Measurements from ENCODE around the gene CDK5RAP3. TPM values are rescaled to one million over a fixed set of nuclear protein-coding genes. Genes with fewer than 3 reads are reported as not detected.

The CDK5RAP3 gene
- total RNA-seq, 1 donor from 2014 or later: 52.3 TPM

- DNase-seq (ENCODE audit: low spot score in 2 of 2): no peak
- intact Hi-C loops (cut with DNase I): loop anchor here (2.0 to 5.0 kb wide), 3 partner anchors 51 to 180 kb away; partner anchors contain the start of genes CDK5RAP3 and SCRN2
- Histone ChIP-seq H3K9me3 (no peaks in the 10 kb centered on the region), H3K4me3 (no peak overlapping the region), H3K36me3 (no peaks in the 10 kb centered on the region), H3K27me3 (no peaks in the 10 kb centered on the region), H3K27ac (no peak overlapping the region), H3K4me1 (peaks cover 17 to 31% of the 10 kb centered on the region in 2 donors)
- no peak for TF ChIP-seq CTCF (IDR thresholded peaks at IDR 0.05)
These were observed 51.0 kb downstream of the CDK5RAP3 start for GRCh38 chr17:48021934-48022333.

- TF ChIP-seq CTCF (IDR thresholded peaks at IDR 0.05): no peak
- no peaks in the 10 kb centered on the region for H3K36me3 ChIP-seq
- no peaks in the 10 kb centered on the region for H3K27me3 ChIP-seq
- H3K9me3 ChIP-seq: no peaks in the 10 kb centered on the region
- H3K27ac ChIP-seq: peak overlapping the region in 1 of 2 donors; percentile 86
- intact Hi-C loops (cut with DNase I): loop anchor here (2.0 to 5.0 kb wide), 3 partner anchors 52 to 181 kb away; partner anchors contain the start of genes CDK5RAP3 and SCRN2
- peak overlapping the region in 1 of 2 donors; percentile 63 for H3K4me3 ChIP-seq
- H3K4me1 ChIP-seq: peaks cover 17 to 31% of the 10 kb centered on the region in 2 donors
- no peak for DNase-seq (ENCODE audit: low spot score in 2 of 2)
These were observed 52.0 kb downstream of the CDK5RAP3 start for GRCh38 chr17:48022901-48023300.

GRCh38 chr17:48023400-48024148 lies 52.7 kb downstream of the CDK5RAP3 start:
- DNase-seq (ENCODE audit: low spot score in 2 of 2): peak; percentile 56 to 94
- Histone ChIP-seq H3K4me3 (peak overlapping the region; percentile 61 to 63), H3K4me1 (peaks cover 17 to 31% of the 10 kb centered on the region in 2 donors), H3K9me3 (no peaks in the 10 kb centered on the region), H3K36me3 (no peaks in the 10 kb centered on the region), H3K27ac (peak overlapping the region; percentile 77 to 86), H3K27me3 (no peaks in the 10 kb centered on the region)
- intact Hi-C loops (cut with DNase I): loop anchor here (2.0 to 5.0 kb wide), 3 partner anchors 53 to 181 kb away; partner anchors contain the start of genes CDK5RAP3 and SCRN2
- TF ChIP-seq CTCF (IDR thresholded peaks at IDR 0.05): peak; percentile 29 to 54 (median 44)

- DNase-seq (ENCODE audit: low spot score in 2 of 2): peak; percentile 23 to 79
- Histone ChIP-seq H3K4me1 (peaks cover 17 to 31% of the 10 kb centered on the region in 2 donors), H3K4me3 (peak overlapping the region; percentile 61 to 63), H3K9me3 (no peaks in the 10 kb centered on the region), H3K36me3 (no peaks in the 10 kb centered on the region), H3K27me3 (no peaks in the 10 kb centered on the region), H3K27ac (peak overlapping the region; percentile 77 to 86)
- intact Hi-C loops (cut with DNase I): loop anchor here (1.0 to 5.0 kb wide), 9 partner anchors 24 to 588 kb away; partner anchors contain the start of genes CBX1, HOXB7, NFE2L1 and SCRN2
- TF ChIP-seq CTCF (IDR thresholded peaks at IDR 0.05): peak in 1 of 3 experiments; percentile 15
These were observed 53.5 kb downstream of the CDK5RAP3 start for GRCh38 chr17:48024149-48025039.

Measured in ascending aorta (tissue), 2 donors.